ENCODE results near the gene SYNE3.

DNA sequence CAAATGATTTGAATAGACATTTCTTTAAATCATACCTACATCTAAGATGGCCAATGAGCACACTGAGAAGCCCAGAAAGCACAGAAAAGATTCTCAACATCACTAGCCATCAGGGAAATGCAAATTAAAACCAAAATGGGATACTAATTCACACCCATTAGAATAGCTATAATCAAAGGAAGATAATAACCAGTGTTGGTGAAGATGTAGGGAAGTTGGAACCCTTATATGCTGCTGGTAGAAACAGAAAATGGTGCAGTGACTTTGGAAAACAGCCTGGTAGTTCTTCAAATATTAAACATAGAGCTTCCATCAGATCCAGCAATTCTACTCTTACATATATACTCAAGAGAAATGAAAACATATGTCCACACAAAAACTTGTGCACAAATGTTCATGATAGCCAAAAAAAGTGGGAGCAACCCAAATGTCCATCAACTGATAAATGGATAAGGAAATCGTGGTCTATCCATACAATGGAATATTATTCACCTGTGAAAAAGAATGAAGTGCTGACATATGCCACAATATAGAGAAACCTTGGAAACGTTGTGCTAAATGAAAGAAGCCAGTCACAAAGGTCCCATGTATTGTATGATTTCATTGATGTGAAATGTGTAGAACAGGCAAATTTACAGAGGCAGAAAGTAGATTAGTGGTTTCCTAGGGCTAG is 24.4 kb downstream of the SYNE3 start:
- TF ChIP-seq CTCF (optimal IDR thresholded peaks at IDR 0.05 in 1 of 3, IDR thresholded peaks at IDR 0.05 in 1 of 3, conservative IDR thresholded peaks at IDR 0.05 in 1 of 3; ENCODE audit: extremely low read depth in 1 of 3, insufficient read depth in 2 of 3, low read length in 3 of 3) (no peak), EZH2 (IDR thresholded peaks at IDR 0.05; ENCODE audit: low read length) (no peak)
